Common myeloid progenitor, CD34-positive (primary cell): ENCODE data around the gene TMEM54.
A peak's percentile ranks its signal among the peaks of the same experiment; 100 is the strongest.
"Not testable (repeated sequence)": the region's sequence is repeated elsewhere in the genome, so short reads cannot be mapped to it uniquely, and the experiment has no call there.

Experiments
- CTCF ChIA-PET: fragments of 350-600 bp; sonication (Branson Sonifier 250); formaldehyde crosslinking; loops from one replicate; lab custom pipeline; 2021; ENCODE audit warnings: antibody characterized with exemption; lab: Charles Lee
- POLR2A ChIA-PET: fragments of 350-600 bp; sonication (Branson Sonifier 250); formaldehyde crosslinking; loops from one replicate; lab custom pipeline; 2021; ENCODE audit warnings: antibody characterized with exemption; lab: Charles Lee
- DNase-seq, 3 donors: peaks; one replicate each; pipeline versions ENCODE4 v3.0.0 to v3.0.0-alpha.2; 2013
- H3K27ac ChIP-seq, 2 experiments: 1 replicate in 1 of 2; 2 replicates in 1 of 2; pipeline ENCODE4 v1.7.0; 2013; ENCODE audit warnings: inconsistent platforms in 2 of 2, low read length in 2 of 2, mild to moderate bottlenecking in 2 of 2, low read depth in 1 of 2, moderate library complexity in 1 of 2; ENCODE audit not compliant: severe bottlenecking in 2 of 2, insufficient read depth in 1 of 2, poor library complexity in 1 of 2
- H3K27me3 ChIP-seq, 5 experiments: replicated peaks in 2 of 5; 1 replicate in 3 of 5; 2 replicates in 2 of 5; pipeline versions ENCODE4 v1.6.1 to v1.7.0; 2013; ENCODE audit warnings: low read length in 4 of 5, mild to moderate bottlenecking in 2 of 5, moderate library complexity in 2 of 5, inconsistent platforms in 1 of 5; ENCODE audit not compliant: insufficient read depth in 5 of 5, control insufficient read depth in 4 of 5
- H3K36me3 ChIP-seq, 4 experiments: 1 replicate in 2 of 4; 2 replicates in 2 of 4; pipeline versions ENCODE4 v1.6.1 to v1.7.0; 2013; ENCODE audit warnings: low read length in 3 of 4, control low read depth in 1 of 4, mild to moderate bottlenecking in 1 of 4; ENCODE audit not compliant: control insufficient read depth in 4 of 4, insufficient read depth in 4 of 4
- H3K4me1 ChIP-seq, 4 experiments: 1 replicate in 3 of 4; 2 replicates in 1 of 4; pipeline versions ENCODE4 v1.6.1 to v1.7.1; 2013; ENCODE audit warnings: low read length in 3 of 4, mild to moderate bottlenecking in 3 of 4, control low read depth in 1 of 4, inconsistent platforms in 1 of 4, moderate library complexity in 1 of 4; ENCODE audit not compliant: control insufficient read depth in 4 of 4, insufficient read depth in 4 of 4; ENCODE audit errors: control extremely low read depth in 1 of 4
- H3K4me3 ChIP-seq, 7 experiments: 1 replicate in 4 of 7; 2 replicates in 3 of 7; pipeline versions ENCODE4 v1.5.1 to v1.7.0; 2013; ENCODE audit warnings: mild to moderate bottlenecking in 7 of 7, low read length in 6 of 7, moderate library complexity in 6 of 7, inconsistent platforms in 2 of 7, low read depth in 2 of 7, control low read depth in 1 of 7; ENCODE audit not compliant: insufficient read depth in 4 of 7, control insufficient read depth in 1 of 7; ENCODE audit errors: extremely low read depth in 1 of 7
- H3K9me3 ChIP-seq, 5 experiments: 1 replicate in 4 of 5; 2 replicates in 1 of 5; pipeline versions ENCODE4 v1.6.1 to v1.7.1; 2013; ENCODE audit warnings: low read length in 4 of 5, mild to moderate bottlenecking in 2 of 5, inconsistent platforms in 1 of 5, low read depth in 1 of 5, moderate library complexity in 1 of 5; ENCODE audit not compliant: control insufficient read depth in 4 of 5, insufficient read depth in 2 of 5; ENCODE audit errors: control extremely low read depth in 1 of 5
- WGBS: methylation state at CpG from one replicate; pipeline ENCODE4 v1.1.5; 2013; ENCODE audit not compliant: insufficient coverage; 5-methylcytosine and 5-hydroxymethylcytosine counted together

TMEM54 gene

GRCh38 chr1:32910319-32910718 lies 9.1 kb upstream of the TMEM54 start:
- CTCF ChIA-PET = no interaction called here
- POLR2A ChIA-PET = no interaction called here

GRCh38 chr1:32907435-32907834 lies 6.2 kb upstream of the TMEM54 start:
- H3K4me3 ChIP-seq = no peak overlapping the region
- H3K9me3 ChIP-seq = peaks cover 0 to 5% (median 3%) of the 10 kb centered on the region in 5 experiments
- no peak for DNase-seq
- ChIA-PET POLR2A (no interaction called here), CTCF (interaction anchor here (1.4 kb wide), 1 partner anchor 147 kb away, joined by 3 read pairs; no protein-coding TSS in a partner anchor)
- no peaks in the 10 kb centered on the region for H3K36me3 ChIP-seq
- H3K27ac ChIP-seq = no peak overlapping the region
- 40% methylated on average over 4 of the region's 4 CpGs for WGBS
- no peaks in the 10 kb centered on the region for H3K4me1 ChIP-seq
- peaks cover 5 to 46% (median 28%) of the 10 kb centered on the region in 5 experiments for H3K27me3 ChIP-seq

More at GRCh38 chr1:32910319-32910718, 9.1 kb upstream of the TMEM54 start:
- Histone ChIP-seq H3K9me3 (peaks cover 0 to 5% (median 3%) of the 10 kb centered on the region in 5 experiments), H3K27ac (no peak overlapping the region), H3K4me1 (no peaks in the 10 kb centered on the region), H3K4me3 (no peak overlapping the region), H3K27me3 (peaks cover 2 to 35% (median 17%) of the 10 kb centered on the region in 5 experiments), H3K36me3 (no peaks in the 10 kb centered on the region)
- WGBS = 90% methylated on average over 2 of the region's 5 CpGs
- no peak for DNase-seq

- ChIA-PET POLR2A (interaction anchor here (0.6 kb wide), 1 partner anchor 20 kb away, joined by 3 read pairs; the partner anchor contains the start of gene HPCA), CTCF (interaction anchor here (1.4 to 1.5 kb wide), 2 partner anchors 17 to 148 kb away, joined by 3 to 4 read pairs; no protein-coding TSS in a partner anchor)
- 100% methylated on average over 3 of the region's 7 CpGs for WGBS
Observed at GRCh38 chr1:32906654-32907053, 5.5 kb upstream of the TMEM54 start.

GRCh38 chr1:32905588-32905987 lies 4.4 kb upstream of the TMEM54 start:
- H3K4me3 ChIP-seq, H3K36me3 ChIP-seq, H3K27ac ChIP-seq, H3K9me3 ChIP-seq, POLR2A ChIA-PET, DNase-seq, H3K4me1 ChIP-seq: not testable (repeated sequence)
- CTCF ChIA-PET = interaction anchor here (1.1 to 2.4 kb wide), 3 partner anchors 13 to 16 kb away, joined by 3 to 8 read pairs (median 4); no protein-coding TSS in a partner anchor
- WGBS = 83% methylated on average over 10 of the region's 10 CpGs
- H3K27me3 ChIP-seq = peaks cover 8 to 62% (median 25%) of the 10 kb centered on the region in 5 experiments

More at GRCh38 chr1:32906654-32907053, 5.5 kb upstream of the TMEM54 start:
- H3K4me3 ChIP-seq = no peak overlapping the region
- H3K27ac ChIP-seq = no peak overlapping the region
- H3K27me3 ChIP-seq = peaks cover 8 to 53% (median 29%) of the 10 kb centered on the region in 5 experiments
- no peak for DNase-seq
- H3K9me3 ChIP-seq = peaks cover 0 to 5% (median 3%) of the 10 kb centered on the region in 5 experiments
- no peaks in the 10 kb centered on the region for H3K36me3 ChIP-seq
- H3K4me1 ChIP-seq = peaks cover 0 to 1% (median under 1%) of the 10 kb centered on the region in 4 experiments

- peaks cover 0 to 3% (median 0%) of the 10 kb centered on the region in 5 experiments for H3K9me3 ChIP-seq
- ChIA-PET POLR2A (no interaction called here), CTCF (interaction anchor here (0.8 to 2.4 kb wide), 4 partner anchors 11 to 18 kb away, joined by 3 to 8 read pairs (median 4); partner anchors contain the start of gene HPCA)
- no peak overlapping the region for H3K4me3 ChIP-seq
- peaks cover 0 to 10% (median 8%) of the 10 kb centered on the region in 4 experiments for H3K4me1 ChIP-seq
- H3K36me3 ChIP-seq = no peaks in the 10 kb centered on the region
- H3K27ac ChIP-seq = no peak overlapping the region
- DNase-seq = no peak
- 100% methylated on average over 1 of the region's 2 CpGs for WGBS
- peaks cover 7 to 69% (median 29%) of the 10 kb centered on the region in 5 experiments for H3K27me3 ChIP-seq
Observed at GRCh38 chr1:32904797-32905196, 3.6 kb upstream of the TMEM54 start.

DNA sequence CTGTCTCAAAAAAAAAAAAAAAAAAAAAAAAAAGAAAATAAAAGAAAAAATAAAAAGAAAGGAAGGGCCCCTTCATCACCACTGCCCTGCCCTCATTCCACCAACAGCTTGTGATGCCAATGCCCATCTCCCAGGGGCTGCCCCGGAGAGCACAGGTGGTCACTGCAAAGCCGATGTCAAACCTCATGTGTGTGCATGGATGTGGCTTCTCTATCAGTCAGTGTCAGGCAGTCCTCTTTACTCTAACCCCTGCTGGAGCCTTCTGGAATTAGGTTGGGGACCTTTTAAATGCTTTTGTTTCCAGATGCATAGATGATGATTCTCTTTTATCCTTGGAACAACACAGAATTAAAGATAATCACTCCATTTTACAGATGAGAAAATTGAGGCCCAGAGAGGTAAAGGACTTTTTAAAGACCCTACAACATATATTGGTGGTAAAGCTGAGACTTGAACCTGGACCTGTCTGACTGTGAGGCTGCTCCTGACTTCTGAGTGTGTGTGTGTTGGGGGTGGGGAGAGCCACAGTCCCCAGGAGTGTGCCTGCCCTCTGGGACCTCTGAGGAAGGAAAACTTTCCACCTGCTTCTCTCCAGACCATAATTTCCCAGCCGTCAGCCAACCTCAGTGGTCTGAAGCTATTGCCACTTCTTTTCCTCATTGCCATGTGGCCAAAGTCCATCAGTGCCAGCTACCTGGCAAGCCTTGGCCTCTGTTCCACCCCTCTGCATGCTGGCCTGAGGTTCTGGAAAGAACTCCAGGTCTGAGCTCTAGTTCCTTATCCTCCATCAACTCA lies 3.0 kb upstream of the TMEM54 start:
- peak in 2 of 3 donors; percentile 31 to 37 for DNase-seq
- Histone ChIP-seq H3K27ac (no peak overlapping the region), H3K4me3 (no peak overlapping the region), H3K27me3 (peaks cover 7 to 69% (median 33%) of the 10 kb centered on the region in 5 experiments), H3K4me1 (peaks cover 0 to 10% (median 8%) of the 10 kb centered on the region in 4 experiments), H3K9me3 (peaks cover 0 to 3% (median 0%) of the 10 kb centered on the region in 5 experiments), H3K36me3 (no peaks in the 10 kb centered on the region)
- ChIA-PET POLR2A (no interaction called here), CTCF (interaction anchor here (0.8 to 2.4 kb wide), 4 partner anchors 11 to 18 kb away, joined by 3 to 8 read pairs (median 4); partner anchors contain the start of gene HPCA)
- 79% methylated on average over 2 of the region's 3 CpGs for WGBS
